Pancreas (tissue), 10 donors: ENCODE data around the gene SURF1. TPM values are rescaled to one million over a fixed set of nuclear protein-coding genes. Genes with fewer than 3 reads are reported as not detected.
A peak's percentile ranks its signal among the peaks of the same experiment; 100 is the strongest.
"Not testable (repeated sequence)": the region's sequence is repeated elsewhere in the genome, so short reads cannot be mapped to it uniquely, and the experiment has no call there.

Experiments
- ATAC-seq, 4 donors: fragments of 200-7000 bp; cut with Tn5 transposase; one replicate each; pipeline versions ENCODE4 v1.8.0 to v1.9.1; 2020; ENCODE audit warnings: mild to moderate bottlenecking in 4 of 4, moderate library complexity in 4 of 4
- DNase-seq, 6 donors: peaks; one replicate each; pipeline ENCODE4 v3.0.0-alpha.2; 2020
- FAIRE-seq: peaks from 2 replicates; lab custom pipeline; 2012; peaks lifted over from hg19 to GRCh38; lab: Jason Lieb, UNC
- H3K27ac ChIP-seq, 4 donors: fragments of 200-600 bp; sonication (generic); 1 replicate in 3 of 4; 2 replicates in 1 of 4; pipeline versions ENCODE4 v1.5.0 to v1.8.0; 2020
- H3K27me3 ChIP-seq, 4 donors: fragments of 200-600 bp; one replicate each; pipeline ENCODE4 v1.8.0; 2021
- H3K36me3 ChIP-seq, 3 donors: fragments of 200-600 bp; sonication (generic) in 1 of 3; one replicate each; pipeline versions ENCODE4 v1.5.0 to v1.8.0; 2020 to 2021
- H3K4me1 ChIP-seq, 3 donors: fragments of 200-600 bp; one replicate each; pipeline ENCODE4 v1.8.0; 2021
- H3K4me3 ChIP-seq, 4 donors: fragments of 200-600 bp; sonication (generic) in 2 of 4; one replicate each; pipeline versions ENCODE4 v1.5.0 to v1.8.0; 2020 to 2021
- H3K9me3 ChIP-seq, 4 donors: fragments of 200-600 bp; one replicate each; pipeline ENCODE4 v1.8.0; 2021
- CTCF ChIP-seq, 4 donors: fragments of 200-600 bp; sonication (generic) in 3 of 4; IDR thresholded peaks; one replicate each; pipeline versions ENCODE4 v1.5.0 to v1.8.0; 2021; ENCODE audit warnings: antibody characterized with exemption in 4 of 4
- whole genome bisulfite sequencing, 2 donors: extraction: QIAGEN DNeasy Blood & Tissue Kit; methylation state at CpG; one replicate each; pipeline ENCODE4 v1.1.7; 2013; 5-methylcytosine and 5-hydroxymethylcytosine counted together
- intact Hi-C, 3 donors: fragments of 100-400 bp; cut with DNase I; formaldehyde crosslinking; loops; one replicate each; pipeline versions ENCODE4 v1.11.1 to v1.14.2; 2022
- polyA plus RNA-seq, 2 donors: library from polyadenylated mRNA; stranded (reverse); fragments of 200-250 nt; gene quantifications; one replicate each; pipeline ENCODE4 v1.2.3, GENCODE V29; 2013
- total RNA-seq, 6 donors: library from RNA; stranded (reverse); fragmentation: NEBNext Ultra II Directional in 4 of 6; extraction: Animal tissue kit (Norgen Biotek cat#: 25700) in 4 of 6; gene quantifications; one replicate each; pipeline versions ENCODE4 v1.2.1 to v1.2.4, GENCODE V29; 2021 to 2023
- donor health status: healthy with polysubstance abuse.
- donor health status: DM: no; HTN: no; CAD: no; lungs with moderate emphysema.
- donor health status: DM: no; HTN: no; CAD: no.
- donor health status: control.
- donor health status: control.
- donor health status: Bipolar disorder and iron deficiency.
- donor health status: DM: yes; HTN: yes; CAD: no.
- donor health status: DM: no; HTN: no; CAD: no.
- donor health status: DM: no; HTN: no; CAD: no.
- donor health status: DM: yes; HTN: yes; CAD: no.

Gene SURF1
- total and polyA plus RNA-seq, 8 donors = 33.6 to 73.9 (median 39.8) TPM

DNA sequence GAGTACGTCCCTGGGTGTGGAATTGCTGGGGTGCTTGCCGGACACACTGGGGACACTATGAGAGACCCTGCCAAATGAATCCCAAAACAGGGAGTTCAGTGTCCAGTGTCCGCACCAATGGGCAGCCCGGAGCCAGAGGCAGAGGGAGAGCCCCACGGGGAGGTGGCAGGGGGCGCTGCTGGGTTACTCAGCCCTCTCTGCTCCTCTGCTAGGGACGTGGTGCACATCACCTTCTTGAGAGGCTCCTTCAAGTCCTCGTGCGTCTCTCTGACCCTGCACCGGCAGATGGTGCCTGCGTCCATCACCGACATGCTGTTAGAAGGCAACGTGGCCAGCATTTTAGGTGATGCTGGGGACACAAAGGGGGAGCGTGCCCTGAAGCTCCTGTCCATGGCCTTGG, 40.7 kb upstream of the SURF1 start:
- H3K4me1 ChIP-seq = no peaks in the 10 kb centered on the region
- H3K27me3 ChIP-seq = no peaks in the 10 kb centered on the region
- ATAC-seq (peak in 3 of 4 donors; percentile 43 to 51 (median 49)), DNase-seq (peak in 1 of 6 donors; percentile 40), FAIRE-seq (no peak)
- H3K36me3 ChIP-seq = no peaks in the 10 kb centered on the region
- H3K9me3 ChIP-seq = no peaks in the 10 kb centered on the region
- 18 to 23% methylated on average over 14 of the region's 14 CpGs for WGBS, 2 donors
- no peak for TF ChIP-seq CTCF (IDR thresholded peaks at IDR 0.05)
- no peak overlapping the region for H3K27ac ChIP-seq
- intact Hi-C loops = no loop called here
- H3K4me3 ChIP-seq = no peak overlapping the region

GRCh38 chr9:133394687-133395271, 38.5 kb upstream of the SURF1 start:
- intact Hi-C loops = no loop called here
- TF ChIP-seq CTCF (IDR thresholded peaks at IDR 0.05) = no peak
- no peak for DNase-seq
- no peaks in the 10 kb centered on the region for H3K27me3 ChIP-seq
- 15 to 18% methylated on average over 7 to 8 of the region's 8 CpGs for WGBS, 2 donors
- ATAC-seq = peak in 1 of 4 donors; percentile 7
- H3K27ac ChIP-seq = no peak overlapping the region
- H3K4me3 ChIP-seq = no peak overlapping the region
- H3K9me3 ChIP-seq = no peaks in the 10 kb centered on the region
- H3K4me1 ChIP-seq = no peaks in the 10 kb centered on the region
- no peak for FAIRE-seq
- no peaks in the 10 kb centered on the region for H3K36me3 ChIP-seq

DNA sequence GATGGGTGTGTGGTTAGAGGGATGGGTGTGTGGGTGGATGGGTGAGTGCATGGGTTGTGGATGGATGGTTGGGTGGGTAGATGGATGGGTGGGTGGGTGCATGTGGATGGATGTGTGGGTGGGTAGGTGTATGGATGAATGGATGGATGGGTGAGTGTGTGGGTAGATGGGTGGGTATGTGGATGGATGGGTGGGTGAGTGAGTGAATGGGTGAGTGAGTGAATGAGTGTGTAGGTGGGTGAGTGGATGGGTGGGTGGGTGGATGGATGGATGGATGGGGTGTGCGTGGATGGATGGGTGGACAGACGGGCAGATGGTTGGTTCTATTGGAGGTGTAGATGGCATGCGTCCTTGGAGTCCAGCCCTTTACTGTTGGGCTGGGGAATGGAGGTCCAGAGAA, 37.1 kb upstream of the SURF1 start:
- ATAC-seq (no peak), DNase-seq (no peak), FAIRE-seq (no peak)
- Histone ChIP-seq H3K27me3 (no peaks in the 10 kb centered on the region), H3K36me3 (no peaks in the 10 kb centered on the region), H3K4me3 (no peak overlapping the region), H3K4me1 (no peaks in the 10 kb centered on the region), H3K9me3 (no peaks in the 10 kb centered on the region), H3K27ac (no peak overlapping the region)
- 63 to 81% methylated on average over 3 of the region's 3 CpGs for WGBS, 2 donors
- intact Hi-C loops = no loop called here
- no peak for TF ChIP-seq CTCF (IDR thresholded peaks at IDR 0.05)

GRCh38 chr9:133392308-133392707, 36.0 kb upstream of the SURF1 start:
- FAIRE-seq, H3K27me3 ChIP-seq, ATAC-seq, H3K36me3 ChIP-seq, H3K4me3 ChIP-seq, H3K27ac ChIP-seq, H3K4me1 ChIP-seq, DNase-seq, H3K9me3 ChIP-seq, intact Hi-C loops: not testable (repeated sequence)
- WGBS, 2 donors = 85 to 91% methylated on average over 3 of the region's 3 CpGs

DNA sequence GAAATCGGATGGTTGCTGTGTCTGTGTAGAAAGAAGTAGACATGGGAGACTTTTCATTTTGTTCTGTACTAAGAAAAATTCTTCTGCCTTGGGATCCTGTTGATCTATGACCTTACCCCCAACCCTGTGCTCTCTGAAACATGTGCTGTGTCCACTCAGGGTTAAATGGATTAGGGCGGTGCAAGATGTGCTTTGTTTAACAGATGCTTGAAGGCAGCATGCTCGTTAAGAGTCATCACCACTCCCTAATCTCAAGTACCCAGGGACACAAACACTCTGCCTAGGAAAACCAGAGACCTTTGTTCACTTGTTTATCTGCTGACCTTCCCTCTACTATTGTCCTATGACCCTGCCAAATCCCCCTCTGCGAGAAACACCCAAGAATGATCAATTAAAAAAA, 35.2 kb upstream of the SURF1 start:
- H3K9me3 ChIP-seq, H3K4me1 ChIP-seq, H3K4me3 ChIP-seq, H3K27me3 ChIP-seq, ATAC-seq, FAIRE-seq, H3K27ac ChIP-seq, intact Hi-C loops, DNase-seq, H3K36me3 ChIP-seq: not testable (repeated sequence)
- 22 to 53% methylated on average over 2 to 3 of the region's 4 CpGs for WGBS, 2 donors

DNA sequence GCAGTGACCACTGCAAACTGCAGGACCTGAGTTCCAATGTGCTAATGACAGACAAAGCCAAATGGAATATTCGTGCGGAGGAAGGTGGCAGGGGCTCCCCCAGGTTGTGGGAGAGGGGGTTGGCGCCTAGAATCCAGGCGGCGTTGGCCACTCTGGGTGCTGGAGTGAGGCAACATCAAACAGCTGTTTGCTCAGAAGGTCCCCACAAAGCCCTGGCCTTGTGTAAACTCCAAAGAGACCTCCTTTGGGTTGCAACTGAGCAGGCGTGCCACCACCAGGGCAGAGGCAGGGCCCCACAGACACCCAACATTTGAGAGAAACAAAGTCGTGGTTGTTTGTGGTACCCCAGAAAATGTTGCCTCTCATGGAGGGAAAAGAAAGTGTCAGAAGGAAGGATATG, 34.4 kb upstream of the SURF1 start:
- 64 to 67% methylated on average over 7 of the region's 7 CpGs for WGBS, 2 donors
- DNase-seq (no peak), ATAC-seq (no peak), FAIRE-seq (no peak)
- no peak for TF ChIP-seq CTCF (IDR thresholded peaks at IDR 0.05)
- no peak overlapping the region for H3K27ac ChIP-seq
- no peaks in the 10 kb centered on the region for H3K36me3 ChIP-seq
- intact Hi-C loops = no loop called here
- no peak overlapping the region for H3K4me3 ChIP-seq
- H3K4me1 ChIP-seq = no peaks in the 10 kb centered on the region
- H3K27me3 ChIP-seq = no peaks in the 10 kb centered on the region
- no peaks in the 10 kb centered on the region for H3K9me3 ChIP-seq
